Hepatocyte (in vitro differentiated cells): ENCODE measurements around the gene DLX5. TPM values are rescaled to one million over a fixed set of nuclear protein-coding genes. Genes with fewer than 3 reads are reported as not detected.

ENCODE experiments used
- DNase-seq: peaks from one replicate; pipeline ENCODE4 v3.0.0-alpha.2; 2016; ENCODE audit warnings: low spot score
- H2AFZ ChIP-seq: fragments of 200-600 bp; sonication (generic); 2 replicates; pipeline ENCODE4 v1.6.0; 2016; ENCODE audit warnings: antibody characterized with exemption, mild to moderate bottlenecking
- H3K27ac ChIP-seq: fragments of 200-600 bp; sonication (generic); 2 replicates; pipeline ENCODE4 v1.5.1; 2016; ENCODE audit warnings: mild to moderate bottlenecking
- H3K27me3 ChIP-seq: fragments of 200-600 bp; sonication (generic); 2 replicates; pipeline ENCODE4 v1.6.1; 2016
- H3K36me3 ChIP-seq: fragments of 200-600 bp; sonication (generic); replicated peaks from 2 replicates; pipeline ENCODE4 v1.5.1; 2016; ENCODE audit warnings: low read depth; ENCODE audit not compliant: insufficient read depth
- H3K4me1 ChIP-seq: fragments of 200-600 bp; sonication (generic); 2 replicates; pipeline ENCODE4 v1.5.1; 2016; ENCODE audit warnings: mild to moderate bottlenecking, moderate library complexity; ENCODE audit not compliant: insufficient read depth
- H3K4me2 ChIP-seq: fragments of 200-600 bp; sonication (generic); 2 replicates; pipeline ENCODE4 v1.6.0; 2016
- H3K4me3 ChIP-seq: fragments of 200-600 bp; sonication (generic); 2 replicates; pipeline ENCODE4 v1.5.1; 2016; ENCODE audit warnings: mild to moderate bottlenecking
- H3K79me2 ChIP-seq: fragments of 200-600 bp; sonication (generic); 2 replicates; pipeline ENCODE4 v1.6.0; 2017; ENCODE audit warnings: mild to moderate bottlenecking
- H3K9me2 ChIP-seq: fragments of 200-600 bp; sonication (generic); replicated peaks from 2 replicates; pipeline ENCODE4 v1.6.0; 2017; ENCODE audit warnings: mild to moderate bottlenecking; ENCODE audit not compliant: insufficient read depth
- H3K9me3 ChIP-seq: fragments of 200-600 bp; sonication (generic); 2 replicates; pipeline ENCODE4 v1.5.1; 2016; ENCODE audit warnings: low read depth, mild to moderate bottlenecking
- H4K20me1 ChIP-seq: fragments of 200-600 bp; sonication (generic); 2 replicates; pipeline ENCODE4 v1.6.0; 2016; ENCODE audit warnings: mild to moderate bottlenecking; ENCODE audit not compliant: insufficient read depth, poor library complexity, severe bottlenecking
- EZH2 ChIP-seq: fragments of 200-600 bp; sonication (generic); IDR thresholded peaks from 2 replicates; pipeline ENCODE4 v1.6.1; 2016; ENCODE audit warnings: antibody characterized with exemption, mild to moderate bottlenecking, borderline replicate concordance
- EZH2phosphoT487 ChIP-seq: fragments of 200-600 bp; sonication (generic); IDR thresholded peaks from one replicate; pipeline ENCODE4 v1.6.1; 2018; ENCODE audit warnings: antibody characterized with exemption, mild to moderate bottlenecking, low read depth, moderate library complexity; ENCODE audit not compliant: unreplicated experiment, severe bottlenecking
- WGBS: methylation state at CpG from one replicate; pipeline ENCODE4 v1.1.6; 2016; ENCODE audit warnings: low lambda C conversion rate; ENCODE audit errors: missing lambda C conversion rate; 5-methylcytosine and 5-hydroxymethylcytosine counted together
- polyA plus RNA-seq: library from polyadenylated mRNA; unstranded; fragments of >200 nt; fragmentation: Nextera tagmentation; extraction: Ambion mirVana; gene quantifications from 2 replicates; pipeline ENCODE4 v1.2.1, GENCODE V29; 2016
- total RNA-seq: library from RNA; depleted of rRNA; stranded (reverse); fragments of >200 nt; gene quantifications from 2 replicates; pipeline ENCODE4 v1.2.3, GENCODE V29; 2014
- TF ChIP-seq, protein P1 (sequence below): fragments of 200-600 bp; sonication (generic); IDR thresholded peaks from 2 replicates; pipeline ENCODE4 v1.5.1; 2016; ENCODE audit warnings: antibody characterized with exemption, mild to moderate bottlenecking; ENCODE audit not compliant: poor library complexity

Gene DLX5
- total and polyA plus RNA-seq, 2 experiments from 2014 or later, result 5.0 to 22.1 TPM

DNA sequence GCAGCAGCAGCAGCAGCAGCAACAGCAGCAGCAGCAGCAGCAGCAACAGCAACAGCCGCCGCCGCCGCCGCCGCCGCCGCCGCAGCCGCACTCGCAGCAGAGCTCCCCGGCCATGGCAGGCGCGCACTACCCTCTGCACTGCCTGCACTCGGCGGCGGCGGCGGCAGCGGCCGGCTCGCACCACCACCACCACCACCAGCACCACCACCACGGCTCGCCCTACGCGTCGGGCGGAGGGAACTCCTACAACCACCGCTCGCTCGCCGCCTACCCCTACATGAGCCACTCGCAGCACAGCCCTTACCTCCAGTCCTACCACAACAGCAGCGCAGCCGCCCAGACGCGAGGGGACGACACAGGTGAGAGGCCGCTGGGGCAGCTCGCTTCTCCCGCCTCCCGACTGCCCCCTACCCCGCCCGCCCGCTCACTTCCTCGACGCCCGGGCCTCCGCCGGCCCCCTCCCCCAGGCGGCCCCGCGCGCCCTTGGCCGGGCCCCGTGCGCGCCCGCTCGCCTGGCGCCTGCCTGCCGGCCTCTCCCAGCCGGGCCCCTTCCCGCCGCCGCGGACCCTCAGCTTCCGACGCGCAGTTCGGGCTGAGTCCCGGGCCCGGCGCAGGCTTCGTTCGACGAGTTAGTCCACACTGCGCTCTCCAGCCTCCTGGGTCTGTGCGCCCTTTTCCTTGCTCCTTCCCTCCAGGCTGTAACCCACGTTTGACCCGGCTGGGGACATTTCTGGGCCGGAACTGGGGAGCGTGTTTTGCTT is 18.4 kb downstream of the DLX5 start:
- H3K4me2 ChIP-seq, result peak overlapping the region; percentile 85
- TF ChIP-seq EZH2 (no peak), EZH2phosphoT487 (no peak)
- TF ChIP-seq, protein P1, sequence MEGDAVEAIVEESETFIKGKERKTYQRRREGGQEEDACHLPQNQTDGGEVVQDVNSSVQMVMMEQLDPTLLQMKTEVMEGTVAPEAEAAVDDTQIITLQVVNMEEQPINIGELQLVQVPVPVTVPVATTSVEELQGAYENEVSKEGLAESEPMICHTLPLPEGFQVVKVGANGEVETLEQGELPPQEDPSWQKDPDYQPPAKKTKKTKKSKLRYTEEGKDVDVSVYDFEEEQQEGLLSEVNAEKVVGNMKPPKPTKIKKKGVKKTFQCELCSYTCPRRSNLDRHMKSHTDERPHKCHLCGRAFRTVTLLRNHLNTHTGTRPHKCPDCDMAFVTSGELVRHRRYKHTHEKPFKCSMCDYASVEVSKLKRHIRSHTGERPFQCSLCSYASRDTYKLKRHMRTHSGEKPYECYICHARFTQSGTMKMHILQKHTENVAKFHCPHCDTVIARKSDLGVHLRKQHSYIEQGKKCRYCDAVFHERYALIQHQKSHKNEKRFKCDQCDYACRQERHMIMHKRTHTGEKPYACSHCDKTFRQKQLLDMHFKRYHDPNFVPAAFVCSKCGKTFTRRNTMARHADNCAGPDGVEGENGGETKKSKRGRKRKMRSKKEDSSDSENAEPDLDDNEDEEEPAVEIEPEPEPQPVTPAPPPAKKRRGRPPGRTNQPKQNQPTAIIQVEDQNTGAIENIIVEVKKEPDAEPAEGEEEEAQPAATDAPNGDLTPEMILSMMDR, result no peak
- peaks cover 91% of the 10 kb centered on the region for H3K27me3 ChIP-seq
- H3K27ac ChIP-seq, result peak overlapping the region; percentile 87
- peak overlapping the region; percentile 63 for H2AFZ ChIP-seq
- peaks cover 18% of the 10 kb centered on the region for H3K79me2 ChIP-seq
- no peaks in the 10 kb centered on the region for H3K9me2 ChIP-seq
- peak; percentile 59 for DNase-seq
- no peaks in the 10 kb centered on the region for H3K36me3 ChIP-seq
- WGBS, result 0% methylated on average over 34 of the region's 83 CpGs
- peak overlapping the region; percentile 52 for H3K4me3 ChIP-seq
- H3K4me1 ChIP-seq, result peaks cover 8% of the 10 kb centered on the region
- H3K9me3 ChIP-seq, result no peaks in the 10 kb centered on the region
- H4K20me1 ChIP-seq, result no peaks in the 10 kb centered on the region

DNA sequence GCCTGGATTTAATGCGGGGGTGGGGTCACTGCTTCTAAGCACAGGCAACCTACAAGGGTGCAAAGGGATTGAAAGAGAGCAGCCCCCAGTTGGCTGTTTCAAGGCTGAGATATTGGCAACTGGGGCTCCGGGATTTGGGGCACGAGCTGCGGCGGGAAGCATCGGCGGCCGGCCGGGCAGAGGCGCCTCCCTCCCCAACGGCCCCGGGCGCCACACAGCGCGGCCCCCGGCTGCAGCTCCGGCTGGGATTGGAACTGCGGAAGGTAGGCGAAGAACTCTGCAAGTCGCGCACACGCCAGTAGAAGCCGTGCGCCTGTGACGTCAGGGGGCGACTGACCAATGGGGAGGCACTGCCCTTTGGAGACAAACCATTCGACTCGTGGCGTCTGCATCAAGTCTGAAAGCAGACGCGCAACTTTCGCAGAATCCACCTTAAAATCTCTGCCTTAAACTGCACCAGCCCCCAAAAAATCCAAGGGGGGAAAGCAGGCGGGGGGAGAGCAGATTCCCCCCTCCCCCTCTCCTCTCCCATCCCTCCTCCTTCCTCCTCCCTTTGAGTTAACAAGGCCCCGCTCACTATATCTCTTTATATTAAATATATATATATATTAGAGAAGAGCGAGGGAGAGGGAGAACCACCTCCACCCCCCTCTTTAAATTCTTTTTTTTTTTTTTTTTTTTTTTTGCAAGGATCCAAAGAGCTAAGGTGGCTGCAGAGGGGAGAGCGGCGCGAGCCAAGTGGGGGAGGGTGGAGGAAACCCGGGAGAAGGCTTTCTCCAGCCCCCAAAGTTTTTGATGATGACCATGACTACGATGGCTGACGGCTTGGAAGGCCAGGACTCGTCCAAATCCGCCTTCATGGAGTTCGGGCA is 19.2 kb downstream of the DLX5 start, which contains the start of gene DLX6:
DLX6 (plus strand) TSS at position 371 of the 872 bp plus-strand sequence; CDS start at position 796, 425 bp downstream.
- H3K27ac ChIP-seq, result peak within 1 kb of the TSS; percentile 87

DNA sequence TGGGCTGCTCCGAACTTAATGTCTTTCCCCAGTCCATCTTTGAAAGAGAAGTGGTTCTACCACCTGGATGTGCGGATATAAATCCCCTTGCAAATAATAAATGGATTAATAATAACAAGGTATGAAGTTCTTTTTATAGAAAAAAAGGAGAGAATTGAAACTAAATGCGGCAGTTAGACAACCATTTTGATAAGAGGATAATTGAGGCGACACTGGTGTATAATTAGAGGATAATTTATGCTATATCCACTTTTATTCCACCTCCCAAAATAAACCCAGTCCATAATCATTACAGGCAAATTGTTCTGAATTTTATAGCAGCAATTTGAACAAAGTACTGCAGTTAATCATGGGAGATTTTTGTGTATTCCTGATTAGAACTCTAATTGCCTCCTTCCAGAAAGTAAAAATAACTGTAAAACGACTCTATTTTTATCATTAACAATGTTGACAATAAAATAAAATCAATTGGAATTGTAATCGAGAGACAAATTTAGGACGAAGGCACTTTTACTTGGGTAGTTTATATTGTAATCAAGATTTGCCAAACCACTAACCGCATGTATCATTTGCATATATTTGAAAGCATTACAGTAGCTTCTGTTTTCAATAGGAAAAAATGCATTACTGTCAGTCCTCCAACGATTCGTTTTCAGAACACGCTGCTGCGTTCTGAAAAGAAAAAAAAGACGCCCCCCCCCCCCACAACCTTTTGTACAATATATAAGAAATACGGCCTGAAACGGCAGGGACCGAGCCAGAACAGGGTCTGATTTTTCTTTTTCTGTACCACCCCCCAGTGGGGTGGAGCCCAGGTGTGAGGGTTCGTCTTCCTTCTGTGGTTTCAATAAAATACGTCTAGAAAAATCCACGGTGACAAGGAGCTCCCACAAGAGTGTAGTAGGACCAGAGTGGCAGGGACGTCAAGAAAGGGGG is 20.1 kb downstream of the DLX5 start:
- DNase-seq, result no peak
- peaks cover 15% of the 10 kb centered on the region for H3K79me2 ChIP-seq
- H4K20me1 ChIP-seq, result no peaks in the 10 kb centered on the region
- H3K27ac ChIP-seq, result peak overlapping the region; percentile 52
- peaks cover 8% of the 10 kb centered on the region for H3K4me1 ChIP-seq
- H3K27me3 ChIP-seq, result peaks cover 91% of the 10 kb centered on the region
- H3K4me3 ChIP-seq, result peak overlapping the region; percentile 40
- TF ChIP-seq, protein P1, result no peak
- TF ChIP-seq EZH2phosphoT487 (peak; percentile 19), EZH2 (peak; percentile 52)
- no peaks in the 10 kb centered on the region for H3K9me3 ChIP-seq
- WGBS, result 14% methylated on average over 20 of the region's 20 CpGs
- H3K4me2 ChIP-seq, result peak overlapping the region; percentile 85
- no peaks in the 10 kb centered on the region for H3K36me3 ChIP-seq
- no peak overlapping the region for H2AFZ ChIP-seq
- no peaks in the 10 kb centered on the region for H3K9me2 ChIP-seq

More for the DNA sequence above, 19.2 kb downstream of the DLX5 start, which contains the start of gene DLX6:
- H3K79me2 ChIP-seq, result peaks cover 18% of the 10 kb centered on the region
- no peaks in the 10 kb centered on the region for H4K20me1 ChIP-seq
- peak within 1 kb of the TSS; percentile 52 for H3K4me3 ChIP-seq
- DNase-seq, result peak; percentile 87
- H3K36me3 ChIP-seq, result no peaks in the 10 kb centered on the region
- H3K4me2 ChIP-seq, result peak within 1 kb of the TSS; percentile 85
- H3K9me3 ChIP-seq, result no peaks in the 10 kb centered on the region
- H3K27me3 ChIP-seq, result peaks cover 91% of the 10 kb centered on the region
- TF ChIP-seq EZH2phosphoT487 (no peak), EZH2 (no peak)
- TF ChIP-seq, protein P1, result no peak
- H3K9me2 ChIP-seq, result no peaks in the 10 kb centered on the region
- peaks cover 8% of the 10 kb centered on the region for H3K4me1 ChIP-seq
- under 1% methylated on average over 42 of the region's 44 CpGs for WGBS
- H2AFZ ChIP-seq, result peak within 1 kb of the TSS; percentile 63
